ENCODE results near the gene KRT36. TPM values are rescaled to one million over a fixed set of nuclear protein-coding genes. Genes with fewer than 3 reads are reported as not detected.

Gene KRT36
- total and polyA plus RNA-seq, 8 donors: not detected

DNA sequence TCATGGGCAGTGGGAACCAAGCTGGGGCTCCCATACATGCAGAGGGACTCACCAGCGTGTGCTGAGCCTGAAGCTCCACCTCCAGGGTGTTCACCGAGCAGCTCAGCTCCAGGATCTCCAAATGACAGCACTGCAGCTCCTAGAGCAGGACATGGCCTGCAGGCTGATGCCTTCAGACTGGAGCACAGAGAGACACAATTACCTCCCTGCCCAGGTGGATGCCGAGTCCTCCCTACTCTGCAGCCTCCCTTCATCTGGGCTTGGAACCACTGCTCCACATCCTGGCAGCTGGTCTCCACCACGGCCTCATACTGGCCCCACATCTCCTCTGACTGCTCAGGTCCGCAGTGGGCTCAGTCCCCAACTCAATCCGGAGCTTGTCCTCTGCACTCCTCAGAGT, 40.7 kb downstream of the KRT36 start:
- 70 to 86% (median 81%) methylated on average over 2 to 6 of the region's 6 CpGs for WGBS, 5 donors

GRCh38 chr17:41448506-41448905, 41.2 kb downstream of the KRT36 start:
- Histone ChIP-seq H3K9me3 (no peaks in the 10 kb centered on the region), H3K27ac (no peak overlapping the region), H3K36me3 (no peaks in the 10 kb centered on the region), H3K27me3 (peaks cover 0 to 7% (median 0%) of the 10 kb centered on the region in 3 donors), H3K4me1 (no peaks in the 10 kb centered on the region), H3K4me3 (no peak overlapping the region)
- TF ChIP-seq EP300 (IDR thresholded peaks at IDR 0.05) (no peak), POLR2A (IDR thresholded peaks at IDR 0.05) (no peak), POLR2AphosphoS5 (IDR thresholded peaks at IDR 0.05) (no peak)
- TF ChIP-seq, protein P1, sequence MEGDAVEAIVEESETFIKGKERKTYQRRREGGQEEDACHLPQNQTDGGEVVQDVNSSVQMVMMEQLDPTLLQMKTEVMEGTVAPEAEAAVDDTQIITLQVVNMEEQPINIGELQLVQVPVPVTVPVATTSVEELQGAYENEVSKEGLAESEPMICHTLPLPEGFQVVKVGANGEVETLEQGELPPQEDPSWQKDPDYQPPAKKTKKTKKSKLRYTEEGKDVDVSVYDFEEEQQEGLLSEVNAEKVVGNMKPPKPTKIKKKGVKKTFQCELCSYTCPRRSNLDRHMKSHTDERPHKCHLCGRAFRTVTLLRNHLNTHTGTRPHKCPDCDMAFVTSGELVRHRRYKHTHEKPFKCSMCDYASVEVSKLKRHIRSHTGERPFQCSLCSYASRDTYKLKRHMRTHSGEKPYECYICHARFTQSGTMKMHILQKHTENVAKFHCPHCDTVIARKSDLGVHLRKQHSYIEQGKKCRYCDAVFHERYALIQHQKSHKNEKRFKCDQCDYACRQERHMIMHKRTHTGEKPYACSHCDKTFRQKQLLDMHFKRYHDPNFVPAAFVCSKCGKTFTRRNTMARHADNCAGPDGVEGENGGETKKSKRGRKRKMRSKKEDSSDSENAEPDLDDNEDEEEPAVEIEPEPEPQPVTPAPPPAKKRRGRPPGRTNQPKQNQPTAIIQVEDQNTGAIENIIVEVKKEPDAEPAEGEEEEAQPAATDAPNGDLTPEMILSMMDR (IDR thresholded peaks at IDR 0.05): no peak
- DNase-seq: no peak
- intact Hi-C loops (cut with DNase I; ENCODE audit: low total_unique reads): no loop called here
- WGBS, 5 donors: 42 to 89% (median 63%) methylated on average over 2 of the region's 2 CpGs

More for the DNA sequence above, 40.7 kb downstream of the KRT36 start:
- no peak for DNase-seq
- H3K27ac ChIP-seq: no peak overlapping the region
- TF ChIP-seq EP300 (IDR thresholded peaks at IDR 0.05): no peak
- no peaks in the 10 kb centered on the region for H3K4me1 ChIP-seq
- no peaks in the 10 kb centered on the region for H3K36me3 ChIP-seq
- H3K27me3 ChIP-seq: peaks cover 0 to 8% (median 0%) of the 10 kb centered on the region in 3 donors
- no peak overlapping the region for H3K4me3 ChIP-seq
- intact Hi-C loops (cut with DNase I; ENCODE audit: low total_unique reads): no loop called here
- H3K9me3 ChIP-seq: no peaks in the 10 kb centered on the region

DNA sequence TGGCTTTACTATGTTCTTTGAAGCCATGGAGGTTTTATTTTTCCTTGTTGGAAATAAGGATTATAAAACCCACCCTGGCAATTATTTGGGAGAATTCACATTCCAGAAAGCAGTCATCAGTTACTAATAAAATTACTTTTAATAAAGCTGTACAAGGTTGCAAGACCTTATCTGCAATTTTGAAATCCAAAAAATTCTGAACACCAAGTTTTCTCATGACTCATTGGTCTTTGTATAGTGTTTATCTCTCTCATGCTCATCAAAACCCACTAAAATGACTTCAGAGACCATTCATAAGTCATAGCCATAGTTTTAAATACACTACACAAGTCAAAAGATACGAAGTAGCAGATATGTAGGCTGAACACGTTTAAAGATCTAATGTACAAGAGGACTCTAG, 42.9 kb downstream of the KRT36 start:
- no peaks in the 10 kb centered on the region for H3K4me1 ChIP-seq
- WGBS, 5 donors: 36 to 92% (median 64%) methylated on average over 2 of the region's 2 CpGs
- no peaks in the 10 kb centered on the region for H3K36me3 ChIP-seq
- peaks cover 0 to 11% (median 0%) of the 10 kb centered on the region in 3 donors for H3K27me3 ChIP-seq
- TF ChIP-seq, protein P1 (IDR thresholded peaks at IDR 0.05): no peak
- TF ChIP-seq POLR2AphosphoS5 (IDR thresholded peaks at IDR 0.05) (no peak), POLR2A (IDR thresholded peaks at IDR 0.05) (no peak), EP300 (IDR thresholded peaks at IDR 0.05) (no peak)
- no peaks in the 10 kb centered on the region for H3K9me3 ChIP-seq
- no peak overlapping the region for H3K27ac ChIP-seq
- H3K4me3 ChIP-seq: no peak overlapping the region
- intact Hi-C loops (cut with DNase I; ENCODE audit: low total_unique reads): no loop called here
- DNase-seq: no peak

GRCh38 chr17:41444640-41445039, 45.1 kb downstream of the KRT36 start:
- Histone ChIP-seq H3K36me3 (no peaks in the 10 kb centered on the region), H3K27ac (no peak overlapping the region), H3K27me3 (peaks cover 0 to 11% (median 0%) of the 10 kb centered on the region in 3 donors), H3K4me1 (no peaks in the 10 kb centered on the region), H3K4me3 (no peak overlapping the region), H3K9me3 (no peaks in the 10 kb centered on the region)
- WGBS, 5 donors: 56 to 71% (median 61%) methylated on average over 3 of the region's 3 CpGs
- intact Hi-C loops (cut with DNase I; ENCODE audit: low total_unique reads): no loop called here
- TF ChIP-seq EP300 (IDR thresholded peaks at IDR 0.05) (no peak), POLR2AphosphoS5 (IDR thresholded peaks at IDR 0.05) (no peak), POLR2A (IDR thresholded peaks at IDR 0.05) (no peak)
- TF ChIP-seq, protein P1 (IDR thresholded peaks at IDR 0.05): no peak
- no peak for DNase-seq

- DNase-seq: no peak
- WGBS, 5 donors: 60 to 76% (median 69%) methylated on average over 1 of the region's 1 CpG
- Histone ChIP-seq H3K36me3 (no peaks in the 10 kb centered on the region), H3K4me1 (no peaks in the 10 kb centered on the region), H3K27ac (no peak overlapping the region), H3K27me3 (peaks cover 0 to 11% (median 0%) of the 10 kb centered on the region in 3 donors), H3K4me3 (no peak overlapping the region), H3K9me3 (no peaks in the 10 kb centered on the region)
- intact Hi-C loops (cut with DNase I; ENCODE audit: low total_unique reads): no loop called here
- TF ChIP-seq, protein P1 (IDR thresholded peaks at IDR 0.05): no peak
- TF ChIP-seq POLR2A (IDR thresholded peaks at IDR 0.05) (no peak), EP300 (IDR thresholded peaks at IDR 0.05) (no peak), POLR2AphosphoS5 (IDR thresholded peaks at IDR 0.05) (no peak)
Observed at GRCh38 chr17:41444186-41444585, 45.5 kb downstream of the KRT36 start.

Measured in stomach (tissue), 9 donors.